Stimulated activated CD8-positive, alpha-beta memory T cell treated with anti-CD3 and anti-CD28 coated beads, Interleukin-7, amount 100 ng/mL, for 4 hours (primary cell): ENCODE measurements around the gene MTA1.
A peak's percentile ranks its signal among the peaks of the same experiment; 100 is the strongest.

ENCODE experiments used
- DNase-seq, 2 donors: peaks; one replicate each; pipeline ENCODE4 v3.0.0-alpha.2; 2020; ENCODE audit warnings: low read depth in 2 of 2

The MTA1 gene

DNA sequence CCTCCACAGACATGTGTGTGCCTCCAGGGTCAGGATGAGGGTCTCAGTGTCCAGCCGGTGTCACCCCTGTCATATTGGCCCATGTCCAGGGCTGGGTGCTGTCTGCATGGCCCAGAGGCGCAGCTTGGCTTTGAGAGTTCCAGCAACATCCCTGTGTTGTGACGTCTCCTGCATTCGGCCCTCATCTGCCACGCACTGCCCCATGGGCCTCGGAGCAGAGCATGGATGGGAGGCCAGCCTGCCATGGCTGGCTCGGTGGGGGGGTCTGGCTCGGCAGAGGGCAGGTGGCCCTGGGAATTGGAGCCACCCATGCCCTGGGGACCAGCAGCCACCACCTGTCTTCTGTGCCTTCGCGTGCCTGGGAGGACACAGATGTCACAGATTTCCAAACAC, 32.1 kb upstream of the MTA1 start:
- DNase-seq, result no peak

- no peak for DNase-seq
Measured at GRCh38 chr14:105388110-105388951, 31.3 kb upstream of the MTA1 start.

DNA sequence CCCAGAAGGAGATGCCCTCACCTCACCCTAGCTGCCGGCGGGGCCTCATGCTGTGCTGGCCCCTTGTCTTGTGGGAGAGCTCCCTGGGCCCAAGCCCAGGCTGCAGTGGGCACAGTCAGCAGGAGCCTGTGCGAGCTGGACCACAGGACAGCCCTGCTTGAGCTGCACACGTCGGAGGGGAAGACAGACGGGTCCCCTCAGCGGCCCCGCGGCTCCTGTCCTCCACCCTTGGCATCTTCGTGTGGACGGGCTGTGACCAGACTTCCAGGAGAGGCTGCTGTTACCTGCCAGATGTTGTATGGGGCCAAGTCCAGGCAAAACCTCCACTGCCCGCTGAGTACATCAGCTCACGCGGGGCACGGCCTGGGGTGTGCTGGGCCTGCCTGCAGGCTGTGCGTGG, 30.7 kb upstream of the MTA1 start:
- DNase-seq, result no peak

DNA sequence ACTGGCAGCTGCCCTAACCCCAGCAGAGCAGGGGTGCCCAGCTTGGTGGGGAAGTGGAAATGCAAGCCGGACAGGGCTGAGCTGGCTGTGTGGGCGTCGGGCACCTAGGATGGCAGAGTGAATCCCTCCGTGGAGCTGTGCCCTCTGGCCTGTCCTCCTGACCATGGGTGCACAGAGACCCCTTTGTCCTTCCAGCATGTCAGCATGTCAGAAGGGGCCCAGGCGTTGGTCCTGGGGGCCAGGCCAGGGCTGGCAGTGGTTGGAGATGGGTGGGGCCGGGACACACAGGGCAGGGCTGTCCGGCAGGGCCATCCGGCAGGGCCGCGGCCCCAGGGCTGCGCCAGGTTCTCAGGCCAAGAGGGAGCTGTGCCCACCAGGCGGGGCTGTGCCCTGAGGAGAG, 30.1 kb upstream of the MTA1 start:
- no peak for DNase-seq

DNA sequence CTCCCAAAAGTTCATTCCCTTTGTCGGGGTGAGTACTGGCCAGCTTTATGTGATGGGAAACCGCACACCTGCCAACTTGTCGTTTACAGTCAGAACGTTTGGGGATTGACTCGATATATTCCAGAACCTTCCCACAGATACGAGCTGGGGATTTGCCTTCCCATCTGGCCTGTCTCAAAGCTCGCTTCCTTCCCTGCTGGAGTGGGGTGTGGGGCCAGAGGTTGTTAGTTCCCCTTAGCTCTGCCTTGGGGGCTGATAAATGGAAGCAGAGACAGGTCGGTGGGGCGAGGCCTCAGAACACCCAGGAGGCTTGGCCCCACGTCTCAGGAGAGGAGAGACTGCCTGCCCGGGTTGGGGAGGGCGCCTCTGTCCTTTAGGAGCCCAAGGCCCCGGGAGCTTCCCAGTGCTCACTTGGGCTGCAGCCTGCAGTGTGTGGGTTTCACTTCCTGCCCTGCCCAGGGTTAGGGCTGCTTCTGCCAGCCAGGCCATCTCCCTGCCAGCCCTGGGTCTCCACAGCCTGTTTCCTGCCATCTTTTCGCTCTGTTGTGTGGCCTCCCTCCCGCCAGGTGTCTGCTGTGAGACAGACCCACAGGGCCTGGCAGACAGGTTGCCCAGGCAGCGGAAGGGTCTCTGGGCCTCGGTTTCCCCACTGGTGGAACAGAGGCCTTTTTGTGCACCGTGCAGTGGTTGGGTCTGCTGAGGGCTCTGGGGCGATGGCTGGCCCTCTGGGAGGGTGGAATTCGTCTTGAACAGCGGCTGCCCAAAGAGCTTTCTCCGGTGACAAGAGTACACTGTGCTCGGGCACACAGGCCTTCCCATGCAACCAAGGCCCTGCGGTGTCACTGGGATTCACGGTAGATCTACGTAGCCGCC, 29.4 kb upstream of the MTA1 start:
- DNase-seq, result no peak

- no peak for DNase-seq
Measured at GRCh38 chr14:105390849-105391500, 28.7 kb upstream of the MTA1 start.

- no peak for DNase-seq
Measured at GRCh38 chr14:105391541-105391940, 28.1 kb upstream of the MTA1 start.

DNA sequence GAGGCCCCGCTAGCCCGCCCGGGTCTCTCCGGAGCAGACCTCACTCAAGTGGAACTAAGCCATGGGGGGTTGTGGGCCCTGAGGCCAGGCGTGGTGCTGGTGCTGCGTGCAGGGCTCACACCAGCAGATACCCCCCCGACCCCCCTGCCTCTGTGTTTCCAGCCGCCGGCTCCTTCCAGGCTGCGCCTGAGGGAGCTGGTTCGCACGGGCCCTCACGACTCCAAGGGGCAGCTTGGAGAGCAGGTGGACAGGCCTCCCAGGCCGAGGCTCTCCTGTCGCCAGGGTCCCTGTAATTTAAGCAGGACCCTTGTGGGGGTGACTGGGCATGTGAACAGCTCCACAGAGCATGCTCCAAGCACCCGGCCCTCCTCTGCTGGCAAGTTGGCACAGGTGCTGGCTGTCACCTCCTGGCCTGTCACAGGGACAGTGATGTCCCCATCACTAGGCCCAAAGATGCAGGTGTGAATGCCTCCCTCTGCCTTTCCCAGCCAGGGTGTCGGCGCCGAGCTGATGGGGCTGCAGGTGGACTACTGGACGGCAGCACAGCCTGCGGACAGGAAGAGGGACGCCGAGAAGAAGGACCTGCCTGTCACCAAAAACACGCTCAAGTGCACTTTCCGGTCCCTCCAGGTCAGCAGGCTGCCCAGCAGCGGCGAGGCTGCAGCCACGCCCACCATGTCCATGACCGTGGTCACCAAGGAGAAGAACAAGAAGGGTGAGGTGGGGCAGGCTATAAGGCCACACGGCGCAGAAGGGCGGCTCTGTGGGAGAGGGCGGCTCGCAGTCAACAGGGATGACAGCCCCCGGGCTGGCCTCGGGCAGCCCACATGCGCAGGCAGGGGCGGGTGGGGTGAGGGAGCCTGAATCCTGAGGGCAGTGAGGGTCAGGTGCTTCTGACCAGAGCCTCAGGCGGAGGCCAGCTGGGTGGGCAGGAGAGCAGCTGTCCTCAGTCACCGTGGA, 27.2 kb upstream of the MTA1 start:
- no peak for DNase-seq

DNA sequence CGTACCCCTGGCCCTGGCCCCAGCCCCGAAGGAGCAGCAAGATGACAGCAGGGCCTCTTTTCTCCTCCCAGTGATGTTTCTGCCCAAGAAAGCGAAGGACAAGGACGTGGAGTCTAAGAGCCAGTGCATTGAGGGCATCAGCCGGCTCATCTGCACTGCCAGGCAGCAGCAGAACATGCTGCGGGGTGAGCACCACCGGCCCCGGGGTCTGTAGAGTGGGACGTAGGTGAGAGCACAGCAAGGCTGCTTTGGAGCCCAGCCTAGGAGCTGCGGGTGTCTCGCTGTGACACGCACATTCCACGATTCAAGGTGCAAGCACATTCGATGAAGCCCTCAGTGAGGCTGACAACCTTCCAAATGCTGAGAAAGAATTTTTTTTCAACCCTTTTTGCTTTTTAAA, 26.5 kb upstream of the MTA1 start:
- DNase-seq, result no peak

DNA sequence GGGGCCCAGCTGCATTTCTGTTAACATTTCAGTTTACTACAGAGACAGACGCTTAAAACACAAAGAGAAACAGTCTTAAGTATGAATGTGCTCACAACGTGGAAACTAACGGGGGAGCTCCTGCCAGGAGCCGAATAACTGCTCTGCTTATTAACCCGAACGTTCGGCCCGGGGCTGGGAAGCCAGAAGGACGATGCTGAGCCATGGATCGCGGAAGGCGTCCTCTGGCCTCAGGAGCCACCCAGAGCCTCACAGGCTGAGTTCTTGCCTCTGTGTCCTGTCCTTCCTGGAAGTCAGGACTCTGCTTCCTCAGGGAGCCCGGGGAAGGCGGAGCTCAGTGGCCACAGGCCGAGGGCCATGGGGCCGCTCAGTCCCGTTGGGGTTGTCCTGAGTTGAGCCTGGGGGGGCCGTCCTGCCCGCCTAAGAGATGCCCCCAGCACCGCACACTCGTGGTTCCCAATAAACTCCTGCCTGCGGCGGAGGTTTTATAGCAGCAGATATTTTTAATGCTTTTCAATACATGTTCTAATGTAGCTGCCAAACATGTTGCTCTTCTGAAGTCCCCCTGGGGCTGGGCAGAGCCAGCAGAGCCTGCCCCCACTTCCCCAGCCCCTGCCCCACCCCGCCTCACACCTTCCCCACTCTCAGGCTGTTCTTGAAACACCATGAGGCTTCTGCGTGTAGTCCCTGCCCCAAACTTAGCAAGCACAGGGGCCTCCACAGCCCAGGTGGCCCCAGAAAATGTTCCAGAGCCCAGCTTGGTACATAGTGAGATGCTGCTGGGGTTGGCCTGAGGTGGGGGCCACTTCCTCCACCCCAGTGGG, 24.7 kb upstream of the MTA1 start:
- no peak for DNase-seq

DNA sequence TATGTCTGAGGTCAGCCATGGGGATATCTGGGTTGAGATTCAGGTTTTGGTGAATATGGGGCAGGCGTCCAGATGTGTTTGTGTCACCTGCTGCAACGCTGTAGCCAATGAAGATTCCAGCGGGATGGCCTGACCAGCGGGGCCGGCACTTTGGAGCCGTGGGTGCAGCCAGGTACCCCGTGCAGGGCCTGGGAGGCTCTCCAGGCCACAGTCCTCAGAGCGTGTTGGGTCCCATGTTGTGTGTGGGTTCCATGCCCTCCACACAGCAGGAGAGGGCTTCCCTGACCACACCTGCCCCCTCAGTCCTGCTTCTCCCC, 24.1 kb upstream of the MTA1 start:
- DNase-seq, result no peak

DNA sequence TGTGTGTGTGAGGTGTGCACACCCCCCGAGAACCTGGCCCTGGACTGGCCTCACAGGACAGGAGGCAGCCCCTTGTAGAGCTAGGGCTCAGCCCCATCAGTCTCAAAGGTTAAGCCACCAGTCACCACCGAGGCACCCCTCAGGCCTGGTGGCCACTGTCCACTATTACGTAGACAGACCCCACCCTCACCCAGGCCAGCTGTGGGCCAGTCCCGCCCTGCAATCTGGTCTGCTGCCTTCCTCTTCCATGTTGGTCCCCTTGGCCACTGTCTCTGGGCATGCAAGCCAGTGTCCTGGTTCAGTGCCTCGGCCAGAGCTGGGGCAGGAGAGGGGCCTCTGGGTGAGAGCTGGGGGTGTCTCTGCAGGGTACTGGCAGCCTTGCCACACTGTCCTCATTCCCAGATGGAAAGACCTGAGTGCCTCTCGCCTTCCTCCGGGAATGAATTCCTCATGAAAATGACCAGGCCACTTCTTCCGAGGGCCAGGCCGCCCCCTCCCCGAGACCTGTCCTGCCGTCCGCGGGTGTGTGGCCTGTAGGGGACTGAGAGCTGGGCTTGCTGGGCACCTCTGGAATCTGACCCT, 22.2 kb upstream of the MTA1 start:
- no peak for DNase-seq

- DNase-seq, result peak; percentile 74 to 89
Measured at GRCh38 chr14:105398044-105398725, 21.4 kb upstream of the MTA1 start, which contains the start of gene TEX22. TEX22 (plus strand) TSS chr14:105398538; CDS start chr14:105399341, 803 bp downstream.

GRCh38 chr14:105398726-105399465, 20.7 kb upstream of the MTA1 start:
- no peak for DNase-seq

DNA sequence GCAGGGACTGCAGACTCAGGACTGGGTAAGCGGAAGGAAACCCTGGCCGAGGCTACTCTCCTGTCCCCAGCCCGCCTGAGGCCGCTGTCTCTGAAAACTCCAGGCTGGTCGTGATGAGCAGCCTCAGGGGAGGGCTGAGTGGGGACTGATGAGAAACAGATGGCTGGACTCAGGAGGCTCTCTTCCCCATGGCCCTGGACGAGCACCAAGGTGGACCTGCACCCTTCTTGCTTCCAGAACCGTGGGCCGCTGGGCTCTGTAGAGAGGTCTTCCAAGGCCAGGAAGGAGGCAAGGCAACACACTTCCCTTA, 20.2 kb upstream of the MTA1 start:
- no peak for DNase-seq

- no peak for DNase-seq
Measured at GRCh38 chr14:105400016-105400415, 19.6 kb upstream of the MTA1 start.

- DNase-seq, result no peak
Measured at GRCh38 chr14:105401699-105402098, 17.9 kb upstream of the MTA1 start.

DNA sequence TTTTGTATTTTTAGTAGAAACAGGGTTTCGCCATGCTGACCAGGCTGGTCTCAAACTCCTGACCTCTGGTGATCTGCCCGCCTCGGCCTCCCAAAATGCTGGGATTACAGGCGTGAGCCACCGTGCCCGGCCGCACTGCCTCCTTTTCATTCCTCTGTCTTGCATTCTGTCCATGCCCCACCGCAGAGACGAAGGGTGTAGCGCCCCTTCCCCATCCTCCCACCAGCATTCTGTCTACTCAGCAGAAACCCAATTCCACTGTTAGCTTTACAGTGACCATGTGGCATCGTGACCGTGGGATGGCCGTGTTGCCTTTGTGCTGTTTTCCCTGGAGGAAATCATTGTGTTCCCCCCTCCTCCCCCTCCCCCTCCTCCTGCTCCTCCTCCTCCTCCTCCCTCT, 11.0 kb upstream of the MTA1 start:
- no peak for DNase-seq

GRCh38 chr14:105409364-105409763, 10.3 kb upstream of the MTA1 start:
- no peak for DNase-seq
